Liver (tissue), 3 donors: ENCODE measurements around the gene GPR55.

ENCODE experiments used
- GABPA ChIP-seq, 2 donors: IDR thresholded peaks in 1 of 2; conservative IDR thresholded peaks in 1 of 2; 2 replicates each; pipeline ENCODE4 v1.6.1; 2016; ENCODE audit warnings: antibody characterized with exemption in 2 of 2, mild to moderate bottlenecking in 1 of 2, moderate library complexity in 1 of 2
- JUND ChIP-seq, 2 donors: IDR thresholded peaks; 2 replicates each; pipeline ENCODE4 v1.6.1; 2016; ENCODE audit warnings: antibody characterized with exemption in 2 of 2
- TF ChIP-seq, protein P1 (sequence below): fragments of 150-350 bp; IDR thresholded peaks from 2 replicates; pipeline ENCODE4 v1.5.1; 2017; ENCODE audit warnings: improper control_type of control experiment, low read depth, low read length; ENCODE audit not compliant: missing input control
- TF ChIP-seq, protein P2 (sequence below): IDR thresholded peaks from 2 replicates; pipeline ENCODE4 v1.6.1; 2016; ENCODE audit warnings: antibody characterized with exemption
- TF ChIP-seq, protein P3 (sequence below): IDR thresholded peaks from 2 replicates; pipeline ENCODE4 v1.6.1; 2016; ENCODE audit warnings: antibody characterized with exemption
- donor health status: healthy.
- donor health status: healthy.

DNA sequence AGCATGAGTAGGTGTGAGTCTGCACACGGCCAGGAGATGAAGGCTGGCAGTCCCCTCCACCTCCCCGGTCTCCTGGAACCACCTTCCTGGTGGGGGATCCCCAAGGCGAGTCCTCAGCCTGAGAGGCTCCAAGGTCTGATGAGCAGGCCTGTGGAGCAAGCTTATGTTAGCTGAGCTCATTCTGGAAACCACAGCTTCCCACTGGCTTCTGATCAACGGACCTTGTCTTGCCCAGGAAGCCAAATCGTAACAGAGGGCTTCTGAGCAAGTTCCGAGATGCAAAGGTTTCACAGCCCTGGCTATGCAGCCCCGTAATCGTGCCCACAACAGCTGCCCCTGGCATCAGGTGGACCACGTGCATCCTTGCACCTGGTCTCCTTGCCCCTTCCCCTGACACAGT lies 28.8 kb upstream of the GPR55 start:
- TF ChIP-seq, protein P1, sequence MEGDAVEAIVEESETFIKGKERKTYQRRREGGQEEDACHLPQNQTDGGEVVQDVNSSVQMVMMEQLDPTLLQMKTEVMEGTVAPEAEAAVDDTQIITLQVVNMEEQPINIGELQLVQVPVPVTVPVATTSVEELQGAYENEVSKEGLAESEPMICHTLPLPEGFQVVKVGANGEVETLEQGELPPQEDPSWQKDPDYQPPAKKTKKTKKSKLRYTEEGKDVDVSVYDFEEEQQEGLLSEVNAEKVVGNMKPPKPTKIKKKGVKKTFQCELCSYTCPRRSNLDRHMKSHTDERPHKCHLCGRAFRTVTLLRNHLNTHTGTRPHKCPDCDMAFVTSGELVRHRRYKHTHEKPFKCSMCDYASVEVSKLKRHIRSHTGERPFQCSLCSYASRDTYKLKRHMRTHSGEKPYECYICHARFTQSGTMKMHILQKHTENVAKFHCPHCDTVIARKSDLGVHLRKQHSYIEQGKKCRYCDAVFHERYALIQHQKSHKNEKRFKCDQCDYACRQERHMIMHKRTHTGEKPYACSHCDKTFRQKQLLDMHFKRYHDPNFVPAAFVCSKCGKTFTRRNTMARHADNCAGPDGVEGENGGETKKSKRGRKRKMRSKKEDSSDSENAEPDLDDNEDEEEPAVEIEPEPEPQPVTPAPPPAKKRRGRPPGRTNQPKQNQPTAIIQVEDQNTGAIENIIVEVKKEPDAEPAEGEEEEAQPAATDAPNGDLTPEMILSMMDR: no peak
- TF ChIP-seq, protein P2, sequence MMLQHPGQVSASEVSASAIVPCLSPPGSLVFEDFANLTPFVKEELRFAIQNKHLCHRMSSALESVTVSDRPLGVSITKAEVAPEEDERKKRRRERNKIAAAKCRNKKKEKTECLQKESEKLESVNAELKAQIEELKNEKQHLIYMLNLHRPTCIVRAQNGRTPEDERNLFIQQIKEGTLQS: no peak
- TF ChIP-seq JUND (IDR thresholded peaks at IDR 0.05) (no peak), GABPA (IDR thresholded peaks at IDR 0.05 in 1 of 2, conservative IDR thresholded peaks at IDR 0.05 in 1 of 2) (no peak)
- TF ChIP-seq, protein P3, sequence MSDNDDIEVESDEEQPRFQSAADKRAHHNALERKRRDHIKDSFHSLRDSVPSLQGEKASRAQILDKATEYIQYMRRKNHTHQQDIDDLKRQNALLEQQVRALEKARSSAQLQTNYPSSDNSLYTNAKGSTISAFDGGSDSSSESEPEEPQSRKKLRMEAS: no peak
